Nephron (organoid): ENCODE data around the gene SLC35C1.

Source experiments
- H3K27ac Mint-ChIP-seq, 3 experiments: 2 replicates each; pipeline ENCODE4 v1.8.0; 2020; ENCODE audit warnings: mixed read lengths in 3 of 3, mild to moderate bottlenecking in 2 of 3, moderate library complexity in 1 of 3
- H3K27me3 Mint-ChIP-seq: 2 replicates; pipeline ENCODE4 v1.8.0; 2021; ENCODE audit warnings: low read depth, mild to moderate bottlenecking, moderate library complexity, mixed read lengths
- H3K36me3 Mint-ChIP-seq: 2 replicates; pipeline ENCODE4 v1.8.0; 2020; ENCODE audit warnings: low read depth, mixed read lengths
- H3K4me1 Mint-ChIP-seq: 2 replicates; pipeline ENCODE4 v1.8.0; 2020; ENCODE audit warnings: mixed read lengths
- H3K4me3 Mint-ChIP-seq, 3 experiments: 2 replicates each; pipeline ENCODE4 v1.8.0; 2020; ENCODE audit warnings: mild to moderate bottlenecking in 3 of 3, mixed read lengths in 3 of 3, moderate library complexity in 2 of 3
- H3K9me3 Mint-ChIP-seq: 2 replicates; pipeline ENCODE4 v1.8.0; 2020; ENCODE audit warnings: mixed read lengths
- CTCF ChIP-seq, 3 experiments: fragments of 200-600 bp; sonication (generic); IDR thresholded peaks; one replicate each; pipeline ENCODE4 v1.5.0; 2021; ENCODE audit warnings: antibody characterized with exemption in 3 of 3; ENCODE audit not compliant: unreplicated experiment in 3 of 3

SLC35C1 gene

GRCh38 chr11:45811571-45812290 lies 6.8 kb downstream of the SLC35C1 start:
- Mint-ChIP-seq H3K4me1 (peaks cover 26% of the 10 kb centered on the region), H3K27me3 (no peaks in the 10 kb centered on the region), H3K36me3 (peaks cover 5% of the 10 kb centered on the region), H3K27ac (no peak overlapping the region), H3K9me3 (no peaks in the 10 kb centered on the region), H3K4me3 (no peak overlapping the region)
- TF ChIP-seq CTCF (IDR thresholded peaks at IDR 0.05; ENCODE audit: unreplicated experiment in 3 of 3): no peak

- H3K4me1 Mint-ChIP-seq: peaks cover 15% of the 10 kb centered on the region
- peak overlapping the region in 1 of 3 experiments; percentile 24 for H3K27ac Mint-ChIP-seq
- no peaks in the 10 kb centered on the region for H3K27me3 Mint-ChIP-seq
- peaks cover 5% of the 10 kb centered on the region for H3K36me3 Mint-ChIP-seq
- no peak overlapping the region for H3K4me3 Mint-ChIP-seq
- no peaks in the 10 kb centered on the region for H3K9me3 Mint-ChIP-seq
- TF ChIP-seq CTCF (IDR thresholded peaks at IDR 0.05; ENCODE audit: unreplicated experiment in 3 of 3): no peak
Measured at GRCh38 chr11:45812581-45813548, 7.9 kb downstream of the SLC35C1 start.

- H3K4me3 Mint-ChIP-seq: no peak overlapping the region
- H3K36me3 Mint-ChIP-seq: no peaks in the 10 kb centered on the region
- TF ChIP-seq CTCF (IDR thresholded peaks at IDR 0.05; ENCODE audit: unreplicated experiment in 3 of 3): no peak
- H3K27me3 Mint-ChIP-seq: no peaks in the 10 kb centered on the region
- peaks cover 2% of the 10 kb centered on the region for H3K9me3 Mint-ChIP-seq
- peak overlapping the region in 1 of 3 experiments; percentile 72 for H3K27ac Mint-ChIP-seq
- H3K4me1 Mint-ChIP-seq: peaks cover 8% of the 10 kb centered on the region
Measured at GRCh38 chr11:45815747-45816146, 10.8 kb downstream of the SLC35C1 start.

GRCh38 chr11:45816614-45817013 lies 11.7 kb downstream of the SLC35C1 start:
- H3K4me1 Mint-ChIP-seq: peaks cover 8% of the 10 kb centered on the region
- H3K9me3 Mint-ChIP-seq: peaks cover 2% of the 10 kb centered on the region
- H3K27ac Mint-ChIP-seq: peak overlapping the region in 1 of 3 experiments; percentile 60
- no peaks in the 10 kb centered on the region for H3K36me3 Mint-ChIP-seq
- TF ChIP-seq CTCF (IDR thresholded peaks at IDR 0.05; ENCODE audit: unreplicated experiment in 3 of 3): no peak
- H3K4me3 Mint-ChIP-seq: no peak overlapping the region
- no peaks in the 10 kb centered on the region for H3K27me3 Mint-ChIP-seq

- Mint-ChIP-seq H3K36me3 (no peaks in the 10 kb centered on the region), H3K27ac (no peak overlapping the region), H3K4me3 (no peak overlapping the region), H3K27me3 (no peaks in the 10 kb centered on the region), H3K9me3 (peaks cover 2% of the 10 kb centered on the region), H3K4me1 (peaks cover 8% of the 10 kb centered on the region)
- TF ChIP-seq CTCF (IDR thresholded peaks at IDR 0.05; ENCODE audit: unreplicated experiment in 3 of 3): no peak
Measured at GRCh38 chr11:45817191-45817590, 12.2 kb downstream of the SLC35C1 start.
